GM15510 (cell line): Measurements from ENCODE around the gene RMND1.

Experiments
- POLR2A ChIP-seq: IDR thresholded peaks from 3 replicates; pipeline ENCODE4 v1.6.1; 2011; ENCODE audit warnings: borderline replicate concordance; ENCODE audit not compliant: insufficient read length; ENCODE audit errors: extremely low read depth

Gene RMND1

GRCh38 chr6:151385177-151385576, 66.7 kb downstream of the RMND1 start:
- no peak for TF ChIP-seq POLR2A

- no peak for TF ChIP-seq POLR2A
These were observed 67.8 kb downstream of the RMND1 start for GRCh38 chr6:151384151-151384550.

- TF ChIP-seq POLR2A: no peak
These were observed 70.2 kb downstream of the RMND1 start for GRCh38 chr6:151381722-151382121.

GRCh38 chr6:151380848-151381205, 71.1 kb downstream of the RMND1 start:
- no peak for TF ChIP-seq POLR2A

GRCh38 chr6:151379933-151380847, 71.7 kb downstream of the RMND1 start:
- TF ChIP-seq POLR2A: no peak

- TF ChIP-seq POLR2A: no peak
These were observed 74.8 kb downstream of the RMND1 start for GRCh38 chr6:151377095-151377494.

GRCh38 chr6:151376440-151376839, 75.5 kb downstream of the RMND1 start:
- no peak for TF ChIP-seq POLR2A

- no peak for TF ChIP-seq POLR2A
These were observed 76.1 kb downstream of the RMND1 start for GRCh38 chr6:151375833-151376232.

- no peak for TF ChIP-seq POLR2A
These were observed 77.8 kb downstream of the RMND1 start for GRCh38 chr6:151374036-151374683.

- TF ChIP-seq POLR2A: no peak
These were observed 79.8 kb downstream of the RMND1 start for GRCh38 chr6:151372164-151372563.

GRCh38 chr6:151370509-151371078, 81.3 kb downstream of the RMND1 start:
- TF ChIP-seq POLR2A: no peak

GRCh38 chr6:151365233-151365632, 86.7 kb downstream of the RMND1 start:
- TF ChIP-seq POLR2A: no peak

- no peak for TF ChIP-seq POLR2A
These were observed 92.4 kb downstream of the RMND1 start for GRCh38 chr6:151359486-151359885.

- no peak for TF ChIP-seq POLR2A
These were observed 93.5 kb downstream of the RMND1 start for GRCh38 chr6:151358475-151358874.

GRCh38 chr6:151357758-151358436, 94.0 kb downstream of the RMND1 start:
- no peak for TF ChIP-seq POLR2A
